Thyroid gland (tissue), 4 donors: ENCODE measurements around the gene FAM131C.

Experiments used
- POLR2A ChIP-seq, 2 donors: fragments of 450-650 bp; IDR thresholded peaks; one replicate each; pipeline ENCODE4 v1.6.1; 2017; ENCODE audit warnings: antibody characterized with exemption in 2 of 2, mild to moderate bottlenecking in 2 of 2, moderate library complexity in 1 of 2
- TF ChIP-seq, protein P1 (sequence below), 6 experiments: fragments of 200-600 bp in 3 of 6; fragments of 450-650 bp in 3 of 6; sonication (generic) in 3 of 6; IDR thresholded peaks; one replicate each; pipeline ENCODE4 v1.5.1; 2016 to 2019; ENCODE audit warnings: antibody characterized with exemption in 6 of 6, mild to moderate bottlenecking in 2 of 6, inconsistent platforms in 1 of 6, moderate library complexity in 1 of 6

DNA sequence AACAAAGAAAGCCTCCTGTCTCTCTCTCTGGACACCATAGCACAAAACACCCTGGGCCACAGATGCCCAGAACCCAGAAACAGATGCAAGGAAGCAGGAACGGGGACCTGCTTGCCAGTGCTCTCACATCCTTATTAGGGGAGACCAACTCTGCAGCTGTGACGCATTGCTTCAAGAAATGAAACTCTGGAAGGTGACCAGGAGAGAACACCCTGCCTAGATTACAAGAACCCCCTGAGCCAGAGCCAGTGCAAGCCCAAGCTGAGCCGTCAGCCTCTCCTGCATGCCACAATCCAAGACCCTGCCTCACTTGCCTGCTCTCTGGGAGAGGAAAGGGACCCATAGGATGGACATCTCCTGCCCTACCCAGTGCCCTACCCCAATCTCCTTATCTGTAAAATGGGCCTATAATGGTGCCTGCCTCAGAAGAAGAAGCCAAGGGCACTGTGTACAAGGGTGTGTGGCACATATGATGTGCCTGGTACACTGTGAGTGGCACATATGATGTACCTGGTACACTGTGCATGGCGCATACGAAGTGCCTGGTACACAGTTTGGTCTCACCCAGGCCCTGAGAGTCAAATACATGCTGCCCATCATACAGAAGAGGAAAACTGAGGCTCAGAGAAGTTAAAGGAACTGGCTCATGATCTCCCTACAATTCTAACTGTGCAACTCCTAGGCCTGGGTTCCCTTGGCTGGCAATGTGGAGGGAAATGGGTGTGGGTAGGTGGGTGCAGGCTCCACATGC is 16.8 kb upstream of the FAM131C start:
- TF ChIP-seq, protein P1, sequence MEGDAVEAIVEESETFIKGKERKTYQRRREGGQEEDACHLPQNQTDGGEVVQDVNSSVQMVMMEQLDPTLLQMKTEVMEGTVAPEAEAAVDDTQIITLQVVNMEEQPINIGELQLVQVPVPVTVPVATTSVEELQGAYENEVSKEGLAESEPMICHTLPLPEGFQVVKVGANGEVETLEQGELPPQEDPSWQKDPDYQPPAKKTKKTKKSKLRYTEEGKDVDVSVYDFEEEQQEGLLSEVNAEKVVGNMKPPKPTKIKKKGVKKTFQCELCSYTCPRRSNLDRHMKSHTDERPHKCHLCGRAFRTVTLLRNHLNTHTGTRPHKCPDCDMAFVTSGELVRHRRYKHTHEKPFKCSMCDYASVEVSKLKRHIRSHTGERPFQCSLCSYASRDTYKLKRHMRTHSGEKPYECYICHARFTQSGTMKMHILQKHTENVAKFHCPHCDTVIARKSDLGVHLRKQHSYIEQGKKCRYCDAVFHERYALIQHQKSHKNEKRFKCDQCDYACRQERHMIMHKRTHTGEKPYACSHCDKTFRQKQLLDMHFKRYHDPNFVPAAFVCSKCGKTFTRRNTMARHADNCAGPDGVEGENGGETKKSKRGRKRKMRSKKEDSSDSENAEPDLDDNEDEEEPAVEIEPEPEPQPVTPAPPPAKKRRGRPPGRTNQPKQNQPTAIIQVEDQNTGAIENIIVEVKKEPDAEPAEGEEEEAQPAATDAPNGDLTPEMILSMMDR (IDR thresholded peaks at IDR 0.05): no peak
- no peak for TF ChIP-seq POLR2A (IDR thresholded peaks at IDR 0.05)
